Amniotic epithelial cell (primary cell): Measurements from ENCODE around the gene EARS2.
"Not testable (repeated sequence)": the region's sequence is repeated elsewhere in the genome, so short reads cannot be mapped to it uniquely, and the experiment has no call there.

Source experiments
- DNase-seq: peaks from one replicate; pipeline ENCODE4 v3.0.0-alpha.2; 2010; ENCODE audit warnings: low read depth

EARS2 gene

GRCh38 chr16:23527961-23528643 lies 29.0 kb downstream of the EARS2 start:
- no peak for DNase-seq

GRCh38 chr16:23524886-23525285 lies 32.3 kb downstream of the EARS2 start:
- DNase-seq = no peak

- no peak for DNase-seq
These were observed 33.2 kb downstream of the EARS2 start for GRCh38 chr16:23523876-23524385.

- DNase-seq = no peak
These were observed 33.8 kb downstream of the EARS2 start for GRCh38 chr16:23523321-23523720.

GRCh38 chr16:23521965-23522364 lies 35.2 kb downstream of the EARS2 start:
- DNase-seq = no peak

- no peak for DNase-seq
These were observed 36.0 kb downstream of the EARS2 start for GRCh38 chr16:23521037-23521743.

- no peak for DNase-seq
These were observed 36.6 kb downstream of the EARS2 start for GRCh38 chr16:23520500-23520899.

- DNase-seq = no peak
These were observed 37.9 kb downstream of the EARS2 start for GRCh38 chr16:23519282-23519681.

- no peak for DNase-seq
These were observed 38.7 kb downstream of the EARS2 start for GRCh38 chr16:23518435-23518891.

- no peak for DNase-seq
These were observed 40.6 kb downstream of the EARS2 start for GRCh38 chr16:23516366-23517137.

- DNase-seq = no peak
These were observed 41.3 kb downstream of the EARS2 start for GRCh38 chr16:23515881-23516280.

- no peak for DNase-seq
These were observed 42.6 kb downstream of the EARS2 start for GRCh38 chr16:23514381-23515152.

- DNase-seq = no peak
These were observed 44.9 kb downstream of the EARS2 start for GRCh38 chr16:23512168-23512695.

- no peak for DNase-seq
These were observed 45.4 kb downstream of the EARS2 start for GRCh38 chr16:23511731-23512130.

GRCh38 chr16:23510915-23511270 lies 46.3 kb downstream of the EARS2 start:
- not testable (repeated sequence) for DNase-seq

- DNase-seq = peak; percentile 61
These were observed 46.8 kb downstream of the EARS2 start, which contains the start of gene GGA2 for GRCh38 chr16:23510164-23510914. Gene GGA2, minus strand, starts transcription at chr16:23510494. Its CDS starts 83 bp downstream, at chr16:23510411.

GRCh38 chr16:23509782-23510163 lies 47.4 kb downstream of the EARS2 start:
- DNase-seq = no peak

- DNase-seq = no peak
These were observed 47.8 kb downstream of the EARS2 start for GRCh38 chr16:23509441-23509754.

- no peak for DNase-seq
These were observed 48.3 kb downstream of the EARS2 start for GRCh38 chr16:23508589-23509440.

- no peak for DNase-seq
These were observed 50.5 kb downstream of the EARS2 start for GRCh38 chr16:23506606-23506994.
